ENCODE results near the gene FBXW4.

The FBXW4 gene

DNA sequence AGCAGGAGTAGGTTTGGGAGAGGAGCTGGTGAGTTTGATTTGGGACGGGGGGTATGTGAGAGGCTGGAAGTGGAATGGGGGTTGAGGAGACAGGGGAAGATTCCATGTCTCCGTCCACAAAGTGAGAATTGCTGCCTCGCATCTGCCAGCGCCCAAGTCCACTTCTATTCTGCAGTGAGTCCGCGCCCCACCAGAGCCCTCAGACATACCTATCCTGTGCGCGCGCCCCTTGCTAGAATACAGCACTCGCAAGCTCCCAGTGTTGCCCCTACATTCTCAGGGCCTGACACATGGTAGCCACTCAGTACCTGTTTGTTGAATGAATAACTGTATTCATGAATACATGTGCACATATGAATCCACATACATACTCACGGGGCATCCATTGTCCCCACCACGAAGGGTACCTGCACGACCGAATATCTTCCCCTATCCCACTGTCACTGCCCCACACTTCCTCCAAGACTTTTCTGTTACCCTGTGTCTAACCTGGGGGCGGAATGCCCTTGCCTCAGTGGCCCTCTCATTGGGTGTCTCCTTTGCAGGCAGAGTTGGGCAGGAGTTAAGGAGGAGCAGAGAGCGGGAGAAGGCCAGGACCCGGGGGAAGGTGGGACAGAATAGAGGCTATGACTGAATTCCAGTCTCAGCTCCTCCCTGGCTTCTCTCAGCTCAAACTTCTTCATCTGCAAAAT is 126.8 kb downstream of the FBXW4 start:
- DNase-seq (ENCODE audit: low read depth, low spot score) = no peak

DNA sequence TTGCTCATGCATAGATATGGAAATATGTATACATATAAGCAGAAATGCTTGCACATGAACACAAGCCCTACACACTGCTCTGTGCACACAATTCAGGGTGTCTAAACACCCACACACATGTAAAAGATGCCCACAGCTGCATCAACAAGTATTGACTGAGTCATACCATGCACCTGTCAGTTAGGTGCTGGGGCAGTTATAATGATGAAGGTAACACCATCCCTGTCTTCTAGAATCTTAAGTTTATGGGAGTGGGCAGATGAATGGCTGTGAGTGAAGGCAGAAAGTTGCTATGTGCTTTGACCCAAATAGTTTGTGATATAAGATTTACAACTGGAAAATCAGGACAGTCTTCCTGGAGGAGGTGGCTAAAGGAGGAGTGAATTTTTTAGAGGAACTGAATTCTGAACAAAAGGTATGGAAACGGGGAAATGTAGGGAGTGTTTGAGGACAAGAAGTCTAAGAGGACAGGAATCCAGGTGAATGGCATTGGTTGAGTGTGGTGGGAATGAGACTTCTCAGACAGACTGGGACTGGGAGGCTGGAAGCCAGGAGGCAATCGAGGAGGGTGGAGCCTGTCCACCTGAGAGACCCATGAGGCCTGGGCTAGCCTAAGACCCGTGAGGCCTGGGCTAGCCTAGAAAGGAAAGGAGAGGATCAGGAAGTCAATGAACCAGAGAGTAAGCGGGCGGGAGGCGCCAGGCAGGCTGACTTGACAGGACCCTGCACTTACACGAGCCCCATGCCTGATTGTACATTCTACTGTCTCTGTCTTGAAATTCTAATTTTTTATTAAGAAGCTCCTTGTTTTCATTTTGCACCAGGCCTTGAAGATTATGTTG is 127.6 kb downstream of the FBXW4 start:
- DNase-seq (ENCODE audit: low read depth, low spot score) = no peak

DNA sequence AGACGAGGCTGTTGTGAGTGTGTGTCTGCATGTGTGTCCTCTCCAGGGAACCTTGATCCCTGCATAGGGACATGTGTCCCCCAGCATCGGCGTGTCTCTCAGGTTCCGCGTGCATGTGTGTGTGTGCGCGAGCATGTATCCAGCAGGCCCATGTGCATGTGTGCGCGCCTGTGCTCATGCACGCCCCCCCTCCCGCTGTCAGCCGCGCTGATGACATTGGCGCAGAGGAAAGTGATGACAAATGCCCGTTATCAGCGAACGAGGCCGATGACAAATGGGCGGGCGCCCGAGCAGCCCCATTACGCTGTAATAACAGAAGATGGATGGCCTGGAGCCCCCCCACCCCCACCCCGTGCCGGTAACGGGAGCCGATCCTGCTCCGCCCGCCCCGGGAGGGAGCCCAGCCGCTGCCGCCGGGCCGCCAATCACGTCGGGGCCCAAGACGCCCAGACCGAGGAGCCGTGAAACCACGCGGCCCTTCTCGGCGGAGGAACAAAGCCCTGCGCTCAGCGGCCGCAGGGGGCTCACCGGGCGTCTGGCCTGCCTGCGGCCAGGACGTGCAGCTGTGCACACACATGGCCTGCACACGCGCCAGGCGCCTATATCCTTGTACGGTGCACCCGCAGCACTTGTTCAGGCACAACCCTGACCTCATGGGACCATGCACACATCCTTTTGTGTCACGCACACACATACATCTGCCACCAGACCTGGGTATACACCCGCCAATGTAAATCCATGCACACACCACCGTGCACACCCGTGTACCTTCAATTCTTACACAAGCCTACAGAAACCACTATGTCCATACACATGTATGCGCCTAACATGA is 128.4 kb downstream of the FBXW4 start:
- DNase-seq (ENCODE audit: low read depth, low spot score) = no peak

DNA sequence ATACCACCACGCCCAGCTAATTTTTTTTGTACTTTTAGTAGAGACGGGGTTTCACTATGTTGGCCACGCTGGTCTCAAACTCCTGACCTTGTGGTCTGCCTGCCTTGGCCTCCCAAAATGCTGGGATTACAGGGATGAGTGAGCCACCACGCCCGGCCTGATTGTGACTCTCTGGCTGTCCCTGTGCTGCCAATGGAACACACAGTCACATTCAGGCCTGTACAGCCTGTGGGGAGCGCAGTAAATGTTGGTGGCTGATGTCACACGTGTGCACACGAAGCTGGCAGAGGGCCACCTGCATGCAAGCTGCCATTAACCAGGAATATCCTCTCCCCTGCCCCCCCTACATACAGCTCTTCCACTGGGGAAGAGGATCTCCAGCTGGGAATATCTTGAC is 129.0 kb downstream of the FBXW4 start:
- DNase-seq (ENCODE audit: low read depth, low spot score) = no peak

DNA sequence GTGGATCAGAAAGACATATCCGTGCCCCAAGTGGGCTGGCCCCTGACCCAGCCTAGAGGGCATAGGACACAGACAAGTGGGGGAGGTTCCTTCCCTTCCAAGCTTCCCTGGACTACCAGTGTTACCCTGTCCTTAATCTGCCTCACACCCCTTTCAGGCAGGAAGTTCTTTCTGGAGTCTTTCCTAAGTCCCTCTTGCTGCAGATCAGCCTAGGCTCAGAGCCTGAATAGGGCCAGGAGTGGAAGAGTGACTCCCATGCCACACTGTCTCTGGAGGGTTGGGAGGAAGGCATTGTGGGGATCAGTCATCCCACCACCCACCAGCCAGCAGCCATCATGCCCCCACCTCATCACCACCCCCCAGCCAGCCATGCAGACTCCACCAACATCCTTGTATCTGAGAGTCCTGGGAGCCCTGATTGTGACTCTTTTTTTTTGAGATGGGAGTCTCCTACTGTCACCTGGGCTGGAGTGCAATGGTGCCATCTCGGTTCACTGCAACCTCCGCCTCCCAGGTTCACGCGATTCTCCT is 129.5 kb downstream of the FBXW4 start:
- no peak for DNase-seq (ENCODE audit: low read depth, low spot score)

DNA sequence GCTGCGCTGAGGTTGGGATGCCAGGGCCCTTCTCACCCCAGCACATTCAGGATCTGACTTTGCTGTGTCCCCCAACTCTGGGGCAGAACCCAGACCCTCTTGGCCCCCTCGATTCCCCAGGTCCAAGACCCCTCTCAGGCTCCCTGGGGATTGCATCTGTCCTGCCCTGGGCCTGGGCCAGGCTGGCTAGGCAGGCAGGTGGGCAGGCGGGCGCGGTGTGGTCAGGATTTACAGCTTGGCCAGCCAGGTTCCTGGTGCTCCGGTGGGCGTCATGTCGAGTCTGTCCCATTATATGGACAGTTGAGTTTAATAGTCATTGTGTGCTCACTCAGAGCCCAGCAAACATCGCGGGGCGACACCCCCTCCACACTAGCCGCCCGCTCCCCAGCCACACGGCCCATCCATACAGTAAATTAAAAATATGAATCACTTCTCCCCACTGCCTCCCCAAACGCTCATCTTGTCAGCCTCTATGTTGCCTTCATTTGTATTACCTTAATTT is 130.4 kb downstream of the FBXW4 start:
- no peak for DNase-seq (ENCODE audit: low read depth, low spot score)

DNA sequence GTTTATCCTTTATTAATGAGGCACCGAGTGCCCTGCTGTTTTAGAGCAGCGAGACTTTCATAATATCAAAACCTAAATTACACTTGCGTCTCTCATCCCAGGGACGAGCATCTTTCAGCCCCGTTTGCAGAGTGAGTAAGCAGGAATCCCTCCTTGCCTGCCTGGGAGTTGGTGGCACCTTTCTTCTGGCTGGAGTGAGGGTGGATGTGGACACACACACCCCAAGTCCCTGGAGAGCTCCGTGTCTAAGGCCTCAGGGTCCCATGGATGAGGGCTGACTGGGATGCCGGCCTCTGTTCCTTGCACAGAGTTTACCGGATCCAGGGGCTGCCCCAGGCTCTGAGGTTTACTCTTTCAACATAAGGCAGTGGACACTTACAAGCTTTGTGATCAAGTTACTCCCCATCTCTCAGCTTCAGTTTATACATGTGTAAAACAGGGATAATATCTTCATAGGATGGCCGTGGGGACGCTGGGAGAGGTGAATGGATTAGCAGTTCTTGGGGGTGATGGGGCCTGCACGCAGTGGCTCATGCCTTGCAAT is 131.4 kb downstream of the FBXW4 start:
- no peak for DNase-seq (ENCODE audit: low read depth, low spot score)

DNA sequence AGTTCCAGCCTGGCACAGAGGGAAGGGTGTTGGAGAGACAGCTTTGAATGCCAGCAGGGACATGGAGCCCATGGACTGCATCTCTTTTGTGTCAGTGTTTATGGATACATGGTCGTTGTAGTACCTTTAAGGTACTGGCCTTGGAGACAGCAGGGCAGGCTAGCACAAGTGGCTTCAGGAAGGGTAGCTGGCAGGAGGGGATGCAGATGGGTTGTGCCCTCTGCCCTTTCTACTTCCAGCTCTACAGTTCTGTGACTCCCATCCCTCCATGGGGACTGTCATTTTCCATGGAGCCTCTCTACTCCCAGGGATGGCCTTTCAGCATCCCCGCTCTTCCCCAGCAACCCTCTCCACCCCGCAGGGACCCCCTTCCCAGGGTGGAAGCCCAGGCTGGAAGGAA is 132.0 kb downstream of the FBXW4 start:
- no peak for DNase-seq (ENCODE audit: low read depth, low spot score)

DNA sequence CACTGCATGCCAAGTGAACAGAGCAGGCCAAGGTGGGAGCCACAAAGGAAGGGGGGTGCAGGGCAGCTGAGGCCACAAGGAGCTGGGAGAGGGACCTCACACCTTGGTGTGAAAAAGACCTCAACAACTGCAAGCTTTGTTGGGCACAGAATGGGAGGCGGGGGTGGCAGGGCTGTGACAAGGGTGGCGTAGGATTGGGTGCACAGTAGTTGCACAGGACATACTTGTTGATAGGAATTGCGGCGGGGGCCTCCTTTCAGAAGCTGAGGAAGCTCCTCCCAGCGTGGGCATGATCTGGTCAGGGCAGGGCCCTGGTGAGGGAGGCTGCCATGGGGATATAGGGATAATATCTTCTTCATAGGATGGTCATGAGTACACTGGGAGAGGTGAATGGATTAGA is 132.7 kb downstream of the FBXW4 start:
- no peak for DNase-seq (ENCODE audit: low read depth, low spot score)

DNA sequence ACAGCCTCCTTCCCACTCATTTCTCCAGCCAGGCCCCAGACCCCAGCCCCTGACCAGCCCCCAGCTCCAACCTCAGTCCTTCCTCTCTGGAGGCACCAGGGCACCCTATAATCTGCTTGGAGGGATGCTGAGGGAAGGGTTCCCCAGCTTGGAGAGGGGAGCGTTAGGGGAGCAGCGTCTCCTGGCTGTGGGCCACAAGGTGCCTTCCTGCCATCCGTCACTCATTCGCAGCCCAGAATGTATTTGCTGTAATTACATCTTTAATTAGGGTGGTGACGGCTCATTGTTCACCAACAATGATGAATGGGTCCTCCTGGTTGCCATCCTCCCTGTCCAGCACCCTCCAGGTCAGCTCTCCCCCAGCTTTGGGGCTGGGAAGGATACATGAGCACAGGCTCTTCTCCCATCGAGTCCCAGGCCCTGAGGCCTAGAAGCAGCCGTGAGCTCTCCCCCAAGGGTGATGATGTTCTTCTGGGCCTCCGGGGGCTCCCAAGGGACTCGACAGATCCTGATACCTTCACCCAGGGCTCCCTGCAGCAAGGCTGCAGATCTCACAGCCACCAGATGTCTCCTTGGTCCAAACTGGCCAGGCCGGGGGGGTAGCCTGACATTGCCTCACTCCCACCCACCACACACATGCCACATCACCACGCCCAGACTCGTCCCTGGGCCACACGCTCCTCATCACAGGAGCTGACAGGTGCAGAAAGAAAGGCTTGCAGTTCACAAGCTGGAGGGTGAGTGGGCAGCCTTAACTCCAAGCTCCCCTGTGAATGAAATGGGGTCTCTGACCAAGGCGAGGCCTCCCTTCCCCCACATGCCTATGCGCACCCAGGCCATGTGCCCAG is 133.7 kb downstream of the FBXW4 start:
- DNase-seq (ENCODE audit: low read depth, low spot score) = no peak

Measured in brain pericyte (primary cell).